BJ (cell line): Measurements from ENCODE around the gene CSTF2T. TPM values are rescaled to one million over a fixed set of nuclear protein-coding genes. Genes with fewer than 3 reads are reported as not detected.

ENCODE experiments used
- CTCF ChIA-PET: fragments of 350-600 bp; formaldehyde crosslinking; extraction: SDS; loops from one replicate; lab custom pipeline; 2021; ENCODE audit warnings: antibody characterized with exemption, inconsistent platforms; lab: Yijun Ruan, JAX
- POLR2A ChIA-PET: fragments of 300-600 bp; sonication (Branson Sonifier 250); formaldehyde crosslinking; extraction: SDS; loops from one replicate; lab custom pipeline; 2021; ENCODE audit warnings: antibody characterized with exemption; lab: Charles Lee
- DNase-seq: peaks from one replicate; pipeline ENCODE4 v3.0.0-alpha.2; 2011; ENCODE audit warnings: low read depth
- H3K27me3 ChIP-seq: 2 replicates; pipeline ENCODE4 v1.6.0; 2011; ENCODE audit warnings: low read length; ENCODE audit not compliant: control insufficient read depth, insufficient read depth
- H3K36me3 ChIP-seq: 2 replicates; pipeline ENCODE4 v1.5.1; 2011; ENCODE audit warnings: low read length; ENCODE audit not compliant: control insufficient read depth, insufficient read depth
- H3K4me3 ChIP-seq: 2 replicates; pipeline ENCODE4 v1.5.1; 2011; ENCODE audit warnings: low read depth, mild to moderate bottlenecking, control low read depth, low read length
- CTCF ChIP-seq: IDR thresholded peaks from 2 replicates; pipeline ENCODE4 v1.5.1; 2011; ENCODE audit warnings: low read depth, mild to moderate bottlenecking, control low read depth, inconsistent platforms, low read length, moderate library complexity; ENCODE audit not compliant: insufficient read depth
- polyA plus RNA-seq: library from polyadenylated mRNA; depleted of rRNA; stranded (reverse); fragments of >200 nt; gene quantifications from 2 replicates; pipeline ENCODE4 v1.2.3, GENCODE V29; 2011

The CSTF2T gene
- polyA plus RNA-seq, 1 experiment: 4.2 TPM

GRCh38 chr10:51716981-51717380, 17.6 kb upstream of the CSTF2T start:
- Histone ChIP-seq H3K36me3 (no peaks in the 10 kb centered on the region), H3K4me3 (no peak overlapping the region), H3K27me3 (no peaks in the 10 kb centered on the region)
- POLR2A ChIA-PET: no interaction called here
- no peak for DNase-seq
- CTCF ChIA-PET: no interaction called here
- TF ChIP-seq CTCF: no peak

GRCh38 chr10:51711519-51711891, 12.1 kb upstream of the CSTF2T start:
- DNase-seq: no peak
- POLR2A ChIA-PET: no interaction called here

GRCh38 chr10:51709324-51709972, 10.1 kb upstream of the CSTF2T start:
- ChIA-PET POLR2A (no interaction called here), CTCF (no interaction called here)
- H3K4me3 ChIP-seq: no peak overlapping the region
- no peak for TF ChIP-seq CTCF
- no peaks in the 10 kb centered on the region for H3K36me3 ChIP-seq
- H3K27me3 ChIP-seq: peaks cover 2% of the 10 kb centered on the region; the same call in 1 of the 2 replicates
- DNase-seq: no peak

More at GRCh38 chr10:51711519-51711891, 12.1 kb upstream of the CSTF2T start:
- peaks cover 2% of the 10 kb centered on the region; the same call in 1 of the 2 replicates for H3K27me3 ChIP-seq
- H3K36me3 ChIP-seq: no peaks in the 10 kb centered on the region
- CTCF ChIA-PET: no interaction called here
- H3K4me3 ChIP-seq: no peak overlapping the region
- no peak for TF ChIP-seq CTCF

- POLR2A ChIA-PET: no interaction called here
- H3K27me3 ChIP-seq: peaks cover 2% of the 10 kb centered on the region; the same call in 1 of the 2 replicates
- CTCF ChIA-PET: no interaction called here
- no peak for DNase-seq
- no peak for TF ChIP-seq CTCF
- no peaks in the 10 kb centered on the region for H3K36me3 ChIP-seq
- no peak overlapping the region for H3K4me3 ChIP-seq
Measured at GRCh38 chr10:51708609-51709008, 9.2 kb upstream of the CSTF2T start.

- TF ChIP-seq CTCF: no peak
- DNase-seq: no peak
- Histone ChIP-seq H3K27me3 (peaks cover 2% of the 10 kb centered on the region; the same call in 1 of the 2 replicates), H3K4me3 (no peak overlapping the region), H3K36me3 (no peaks in the 10 kb centered on the region)
- POLR2A ChIA-PET: no interaction called here
- CTCF ChIA-PET: no interaction called here
Measured at GRCh38 chr10:51707821-51708424, 8.5 kb upstream of the CSTF2T start.
